Dermis microvascular lymphatic vessel endothelial cell (primary cell): Measurements from ENCODE around the gene NEUROD2. TPM values are rescaled to one million over a fixed set of nuclear protein-coding genes. Genes with fewer than 3 reads are reported as not detected.

ENCODE experiments used
- DNase-seq, 2 donors: peaks; one replicate each; pipeline versions ENCODE4 v3.0.0 to v3.0.0-alpha.2; 2010; ENCODE audit warnings: low read depth in 2 of 2
- total RNA-seq: library from RNA; depleted of rRNA; stranded (reverse); fragments of >200 nt; gene quantifications from 2 replicates; pipeline ENCODE4 v1.2.1, GENCODE V29; 2014

The NEUROD2 gene
- total RNA-seq, 1 donor from 2014 or later = not detected

- no peak for DNase-seq
These were observed 27.6 kb downstream of the NEUROD2 start for GRCh38 chr17:39580082-39580468.

GRCh38 chr17:39579318-39580081 is 28.2 kb downstream of the NEUROD2 start:
- DNase-seq = peak in 1 of 2 donors; percentile 23

- no peak for DNase-seq
These were observed 29.4 kb downstream of the NEUROD2 start for GRCh38 chr17:39578272-39578671.

- peak in 1 of 2 donors; percentile 26 for DNase-seq
These were observed 31.5 kb downstream of the NEUROD2 start for GRCh38 chr17:39576187-39576586.

- DNase-seq = peak in 1 of 2 donors; percentile 66
These were observed 34.0 kb downstream of the NEUROD2 start for GRCh38 chr17:39573447-39574298.

- DNase-seq = no peak
These were observed 35.6 kb downstream of the NEUROD2 start for GRCh38 chr17:39572121-39572520.

GRCh38 chr17:39569126-39569525 is 38.6 kb downstream of the NEUROD2 start:
- DNase-seq = no peak

GRCh38 chr17:39568702-39569101 is 39.0 kb downstream of the NEUROD2 start:
- no peak for DNase-seq

- no peak for DNase-seq
These were observed 41.4 kb downstream of the NEUROD2 start for GRCh38 chr17:39566094-39566850.

- DNase-seq = no peak
These were observed 43.4 kb downstream of the NEUROD2 start for GRCh38 chr17:39564211-39564848.

GRCh38 chr17:39563476-39563875 is 44.2 kb downstream of the NEUROD2 start:
- no peak for DNase-seq

GRCh38 chr17:39562976-39563375 is 44.7 kb downstream of the NEUROD2 start:
- no peak for DNase-seq

GRCh38 chr17:39562395-39562794 is 45.3 kb downstream of the NEUROD2 start:
- no peak for DNase-seq

GRCh38 chr17:39556423-39556822 is 51.3 kb downstream of the NEUROD2 start:
- DNase-seq = no peak

- no peak for DNase-seq
These were observed 52.4 kb downstream of the NEUROD2 start for GRCh38 chr17:39555368-39555767.

Other genes starting within 250 kb of the NEUROD2 start
- gene FBXL20, start 206.3 kb downstream of the NEUROD2 start, total RNA-seq = 8.2 and 13.4 TPM in 2 replicates
- gene MED1, start 156.7 kb downstream of the NEUROD2 start, total RNA-seq = 17.2 and 20.0 TPM in 2 replicates
- gene CDK12, start 146.4 kb downstream of the NEUROD2 start, total RNA-seq = 13.1 and 18.2 TPM in 2 replicates
- not detected in 2 replicates for gene PPP1R1B, start 19.0 kb upstream of the NEUROD2 start, total RNA-seq
- 32.7 and 61.3 TPM in 2 replicates for gene STARD3, start 29.2 kb upstream of the NEUROD2 start, total RNA-seq
- gene TCAP, start 57.4 kb upstream of the NEUROD2 start, total RNA-seq = 0.26 and 0.51 TPM in 2 replicates
- 1.2 and 1.4 TPM in 2 replicates for gene PNMT, start 60.5 kb upstream of the NEUROD2 start, total RNA-seq
- gene PGAP3, start 80.1 kb upstream of the NEUROD2 start, total RNA-seq = 3.9 and 7.5 TPM in 2 replicates
- 1.1 and 1.5 TPM in 2 replicates for gene ERBB2, start 92.1 kb upstream of the NEUROD2 start, total RNA-seq
- gene MIEN1, start 122.6 kb upstream of the NEUROD2 start, total RNA-seq = 16.0 and 18.1 TPM in 2 replicates
- 0.13 TPM in 1 of 2 replicates, not detected in the other for gene GRB7, start 130.0 kb upstream of the NEUROD2 start, total RNA-seq